ENCODE measurements around the gene PTN. TPM values are rescaled to one million over a fixed set of nuclear protein-coding genes. Genes with fewer than 3 reads are reported as not detected.

The PTN gene
- total and polyA plus RNA-seq, 10 of the 15 experiments (the other 5 are each of a cell fraction or from before 2014, with no cell fraction given): 0.09 to 1.2 (median 0.13) TPM; not detected in 7

GRCh38 chr7:137373507-137373906 is 30.0 kb upstream of the PTN start:
- BruUV-seq (replicated peaks): no TSS peak
- RAD21 ChIA-PET (ENCODE audit: unreplicated experiment): no interaction called here

More at GRCh38 chr7:137373507-137373906, 30.0 kb upstream of the PTN start:
- TF ChIP-seq ZNF217 (IDR thresholded peaks at IDR 0.05) (no peak), USF2 (IDR thresholded peaks at IDR 0.05; ENCODE audit: borderline replicate concordance, low read depth, low read length) (no peak), CEBPZ (IDR thresholded peaks at IDR 0.05; ENCODE audit: low read depth, low read length) (no peak), BHLHE40 (IDR thresholded peaks at IDR 0.05; ENCODE audit: borderline replicate concordance in 1 of 2, low read depth in 2 of 2, low read length in 1 of 2) (no peak), MEF2B (IDR thresholded peaks at IDR 0.05; ENCODE audit: partially characterized antibody, poor library complexity, severe bottlenecking) (no peak), ATF3 (IDR thresholded peaks at IDR 0.05; ENCODE audit: borderline replicate concordance, extremely low read depth, low read depth, low read length) (no peak), POLR2AphosphoS2 (IDR thresholded peaks at IDR 0.05; ENCODE audit: low read depth, low read length) (no peak), YY1 (IDR thresholded peaks at IDR 0.05; ENCODE audit: low read depth, low read length) (no peak), HCFC1 (IDR thresholded peaks at IDR 0.05; ENCODE audit: low read length) (no peak), RAD51 (IDR thresholded peaks at IDR 0.05) (no peak), CREM (IDR thresholded peaks at IDR 0.05; ENCODE audit: low read depth) (no peak)
- TF ChIP-seq, protein P1, sequence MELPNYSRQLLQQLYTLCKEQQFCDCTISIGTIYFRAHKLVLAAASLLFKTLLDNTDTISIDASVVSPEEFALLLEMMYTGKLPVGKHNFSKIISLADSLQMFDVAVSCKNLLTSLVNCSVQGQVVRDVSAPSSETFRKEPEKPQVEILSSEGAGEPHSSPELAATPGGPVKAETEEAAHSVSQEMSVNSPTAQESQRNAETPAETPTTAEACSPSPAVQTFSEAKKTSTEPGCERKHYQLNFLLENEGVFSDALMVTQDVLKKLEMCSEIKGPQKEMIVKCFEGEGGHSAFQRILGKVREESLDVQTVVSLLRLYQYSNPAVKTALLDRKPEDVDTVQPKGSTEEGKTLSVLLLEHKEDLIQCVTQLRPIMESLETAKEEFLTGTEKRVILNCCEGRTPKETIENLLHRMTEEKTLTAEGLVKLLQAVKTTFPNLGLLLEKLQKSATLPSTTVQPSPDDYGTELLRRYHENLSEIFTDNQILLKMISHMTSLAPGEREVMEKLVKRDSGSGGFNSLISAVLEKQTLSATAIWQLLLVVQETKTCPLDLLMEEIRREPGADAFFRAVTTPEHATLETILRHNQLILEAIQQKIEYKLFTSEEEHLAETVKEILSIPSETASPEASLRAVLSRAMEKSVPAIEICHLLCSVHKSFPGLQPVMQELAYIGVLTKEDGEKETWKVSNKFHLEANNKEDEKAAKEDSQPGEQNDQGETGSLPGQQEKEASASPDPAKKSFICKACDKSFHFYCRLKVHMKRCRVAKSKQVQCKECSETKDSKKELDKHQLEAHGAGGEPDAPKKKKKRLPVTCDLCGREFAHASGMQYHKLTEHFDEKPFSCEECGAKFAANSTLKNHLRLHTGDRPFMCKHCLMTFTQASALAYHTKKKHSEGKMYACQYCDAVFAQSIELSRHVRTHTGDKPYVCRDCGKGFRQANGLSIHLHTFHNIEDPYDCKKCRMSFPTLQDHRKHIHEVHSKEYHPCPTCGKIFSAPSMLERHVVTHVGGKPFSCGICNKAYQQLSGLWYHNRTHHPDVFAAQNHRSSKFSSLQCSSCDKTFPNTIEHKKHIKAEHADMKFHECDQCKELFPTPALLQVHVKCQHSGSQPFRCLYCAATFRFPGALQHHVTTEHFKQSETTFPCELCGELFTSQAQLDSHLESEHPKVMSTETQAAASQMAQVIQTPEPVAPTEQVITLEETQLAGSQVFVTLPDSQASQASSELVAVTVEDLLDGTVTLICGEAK (IDR thresholded peaks at IDR 0.05; ENCODE audit: borderline replicate concordance): no peak
- TF ChIP-seq, protein P2, sequence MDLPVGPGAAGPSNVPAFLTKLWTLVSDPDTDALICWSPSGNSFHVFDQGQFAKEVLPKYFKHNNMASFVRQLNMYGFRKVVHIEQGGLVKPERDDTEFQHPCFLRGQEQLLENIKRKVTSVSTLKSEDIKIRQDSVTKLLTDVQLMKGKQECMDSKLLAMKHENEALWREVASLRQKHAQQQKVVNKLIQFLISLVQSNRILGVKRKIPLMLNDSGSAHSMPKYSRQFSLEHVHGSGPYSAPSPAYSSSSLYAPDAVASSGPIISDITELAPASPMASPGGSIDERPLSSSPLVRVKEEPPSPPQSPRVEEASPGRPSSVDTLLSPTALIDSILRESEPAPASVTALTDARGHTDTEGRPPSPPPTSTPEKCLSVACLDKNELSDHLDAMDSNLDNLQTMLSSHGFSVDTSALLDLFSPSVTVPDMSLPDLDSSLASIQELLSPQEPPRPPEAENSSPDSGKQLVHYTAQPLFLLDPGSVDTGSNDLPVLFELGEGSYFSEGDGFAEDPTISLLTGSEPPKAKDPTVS (IDR thresholded peaks at IDR 0.05; ENCODE audit: low read depth, low read length): no peak
- FAIRE-seq (no peak), DNase-seq (ENCODE audit: low read depth, low spot score) (no peak), ATAC-seq (no peak)
- Histone ChIP-seq H3K36me3 (ENCODE audit: control insufficient read depth in 2 of 2, insufficient read depth in 2 of 2, low read length in 1 of 2) (no peaks in the 10 kb centered on the region), H3K9ac (ENCODE audit: control insufficient read depth, insufficient read depth, low read length) (no peak overlapping the region), H4K20me1 (ENCODE audit: control insufficient read depth, insufficient read depth) (no peaks in the 10 kb centered on the region), H3K27me3 (replicated peaks in 1 of 2; ENCODE audit: control insufficient read depth in 2 of 2, insufficient read depth in 2 of 2, low read length in 1 of 2) (no peaks in the 10 kb centered on the region), H2AFZ (ENCODE audit: control insufficient read depth, low read depth, low read length) (no peak overlapping the region), H3K4me3 (no peak overlapping the region), H3K79me2 (ENCODE audit: control insufficient read depth, insufficient read depth, low read length) (no peaks in the 10 kb centered on the region), H3K4me2 (ENCODE audit: control insufficient read depth, insufficient read depth) (no peak overlapping the region), H3K4me1 (ENCODE audit: control insufficient read depth, insufficient read depth, low read length) (no peaks in the 10 kb centered on the region), H3K27ac (ENCODE audit: control insufficient read depth, insufficient read depth) (no peak overlapping the region), H3K9me3 (replicated peaks; ENCODE audit: control insufficient read depth, insufficient read depth, low read length) (no peaks in the 10 kb centered on the region)
- ChIA-PET CTCF (interaction anchor here (0.8 to 1.5 kb wide), 2 partner anchors 12 to 13 kb away, joined by 3 read pairs; no protein-coding TSS in a partner anchor), POLR2A (no interaction called here), SMC1A (ENCODE audit: uncharacterized antibody, unreplicated experiment) (interaction anchor here (0.6 kb wide), 1 partner anchor 311 kb away, joined by 3 read pairs; no protein-coding TSS in a partner anchor)
- intact Hi-C loops (cut with micrococcal nuclease; ENCODE audit: unreplicated experiment) (no loop called here), in situ Hi-C loops (cut with MboI) (no loop called here)
- 0% methylated on average over 2 of the region's 2 CpGs for WGBS (ENCODE audit: insufficient coverage, insufficient replicate concordance, low lambda C conversion rate, missing lambda C conversion rate)
